Medulla oblongata (tissue), 1 donor: Measurements from ENCODE around the gene SLC26A1.
"Not testable (repeated sequence)": the region's sequence is repeated elsewhere in the genome, so short reads cannot be mapped to it uniquely, and the experiment has no call there.

Source experiments
- DNase-seq: peaks from one replicate; pipeline ENCODE4 v3.0.0-alpha.2; 2015; ENCODE audit errors: extremely low spot score

The SLC26A1 gene

GRCh38 chr4:954211-955020 is 38.8 kb downstream of the SLC26A1 start:
- DNase-seq: no peak

GRCh38 chr4:953574-953915 is 39.7 kb downstream of the SLC26A1 start:
- DNase-seq: no peak

GRCh38 chr4:952881-953573 is 40.2 kb downstream of the SLC26A1 start:
- DNase-seq: no peak

- no peak for DNase-seq
These were observed 41.4 kb downstream of the SLC26A1 start for GRCh38 chr4:951594-952468.

GRCh38 chr4:951186-951585 is 42.0 kb downstream of the SLC26A1 start:
- DNase-seq: no peak

GRCh38 chr4:950136-951020 is 42.8 kb downstream of the SLC26A1 start:
- no peak for DNase-seq

GRCh38 chr4:949656-950055 is 43.5 kb downstream of the SLC26A1 start:
- DNase-seq: no peak

- DNase-seq: no peak
These were observed 44.3 kb downstream of the SLC26A1 start for GRCh38 chr4:948936-949300.

GRCh38 chr4:948101-948935 is 44.9 kb downstream of the SLC26A1 start:
- no peak for DNase-seq

- no peak for DNase-seq
These were observed 45.7 kb downstream of the SLC26A1 start for GRCh38 chr4:947491-947971.

- no peak for DNase-seq
These were observed 46.4 kb downstream of the SLC26A1 start for GRCh38 chr4:946517-947471.

GRCh38 chr4:946103-946450 is 47.1 kb downstream of the SLC26A1 start:
- DNase-seq: no peak

- no peak for DNase-seq
These were observed 47.7 kb downstream of the SLC26A1 start for GRCh38 chr4:945274-946102.

- not testable (repeated sequence) for DNase-seq
These were observed 53.7 kb downstream of the SLC26A1 start for GRCh38 chr4:939508-939907.
